ENCODE data around the gene CEP131. TPM values are rescaled to one million over a fixed set of nuclear protein-coding genes. Genes with fewer than 3 reads are reported as not detected.

Gene CEP131
- total RNA-seq, 2 donors from 2014 or later, result 23.2 to 28.0 TPM

DNA sequence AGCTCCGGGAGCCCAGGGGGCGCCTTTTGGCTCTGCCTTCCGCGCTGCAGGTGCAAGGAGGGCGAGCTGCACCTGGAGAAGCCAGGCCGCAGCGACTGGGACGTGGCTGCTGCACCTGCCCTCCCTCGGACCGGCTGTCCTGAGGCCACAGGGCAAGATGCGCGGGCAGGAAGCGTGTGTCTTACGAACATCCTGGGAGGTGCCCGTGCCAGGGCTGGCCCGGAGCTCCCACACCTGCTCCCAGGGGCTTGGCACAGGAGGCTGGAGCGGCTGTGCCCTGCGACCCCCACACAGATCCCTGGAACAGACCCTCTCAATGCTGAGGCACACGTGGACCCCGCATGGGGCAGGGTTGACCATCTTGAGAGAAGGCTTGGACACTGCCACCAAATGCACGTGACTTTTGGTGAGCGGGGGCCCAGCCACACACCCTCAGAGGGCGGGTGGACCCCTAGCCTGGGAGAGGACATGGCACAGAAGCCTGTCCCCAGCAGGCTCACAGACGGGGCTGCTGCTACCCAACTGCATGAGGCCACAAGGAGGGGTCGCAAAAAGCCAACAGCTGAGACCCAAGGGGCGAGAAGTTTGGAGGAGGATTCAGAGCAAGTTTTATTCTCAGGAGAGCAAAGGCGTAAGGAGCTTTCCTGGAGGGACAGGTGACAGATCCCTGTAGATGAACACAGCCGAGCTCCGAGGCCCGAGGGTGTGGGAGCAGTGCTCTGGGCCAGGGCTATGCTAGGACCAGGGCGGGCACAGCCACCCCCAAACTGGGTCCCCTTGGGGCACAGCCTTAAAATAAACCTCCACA lies 27.7 kb upstream of the CEP131 start:
- Histone ChIP-seq H3K27me3 (ENCODE audit: control insufficient read depth, insufficient read depth, low read length, poor library complexity, severe bottlenecking) (no peaks in the 10 kb centered on the region), H3K9me3 (ENCODE audit: control insufficient read depth, low read length) (no peaks in the 10 kb centered on the region), H3K9ac (ENCODE audit: extremely low read depth, low read length, poor library complexity, severe bottlenecking) (no peak overlapping the region), H3K27ac (ENCODE audit: low read depth, low read length) (no peak overlapping the region), H3K4me3 (ENCODE audit: low read length) (no peak overlapping the region), H3K36me3 (ENCODE audit: control insufficient read depth, insufficient read depth, low read length) (peaks cover 2% of the 10 kb centered on the region), H3K4me1 (ENCODE audit: control insufficient read depth, insufficient read depth, low read length) (no peaks in the 10 kb centered on the region)
- DNase-seq, result no peak
- no peaks in the 10 kb centered on the region for H3K9me3 Mint-ChIP-seq
- TF ChIP-seq CTCF (conservative IDR thresholded peaks at IDR 0.05), result no peak
- H3K36me3 Mint-ChIP-seq (ENCODE audit: low read depth), result peaks cover 26% of the 10 kb centered on the region
- H3K4me1 Mint-ChIP-seq, result peaks cover 3% of the 10 kb centered on the region
- WGBS, 2 experiments (ENCODE audit: insufficient coverage in 1 of 2, insufficient read length in 1 of 2), result 96 to 97% methylated on average over 19 to 31 of the region's 31 CpGs
- no peak overlapping the region for H3K4me3 Mint-ChIP-seq
- H3K27ac Mint-ChIP-seq, result no peak overlapping the region
- H3K27me3 Mint-ChIP-seq (ENCODE audit: insufficient read depth), result no peaks in the 10 kb centered on the region

- Mint-ChIP-seq H3K9me3 (no peaks in the 10 kb centered on the region), H3K36me3 (ENCODE audit: low read depth) (peaks cover 26% of the 10 kb centered on the region), H3K4me3 (no peak overlapping the region), H3K27me3 (ENCODE audit: insufficient read depth) (no peaks in the 10 kb centered on the region), H3K4me1 (no peaks in the 10 kb centered on the region), H3K27ac (no peak overlapping the region)
- no peaks in the 10 kb centered on the region for H3K9me3 ChIP-seq (ENCODE audit: control insufficient read depth, low read length)
- H3K4me1 ChIP-seq (ENCODE audit: control insufficient read depth, insufficient read depth, low read length), result no peaks in the 10 kb centered on the region
- WGBS, 2 experiments (ENCODE audit: insufficient coverage in 1 of 2, insufficient read length in 1 of 2), result 89 to 90% methylated on average over 14 to 15 of the region's 15 CpGs
- peaks cover 2% of the 10 kb centered on the region for H3K36me3 ChIP-seq (ENCODE audit: control insufficient read depth, insufficient read depth, low read length)
- no peak overlapping the region for H3K9ac ChIP-seq (ENCODE audit: extremely low read depth, low read length, poor library complexity, severe bottlenecking)
- no peaks in the 10 kb centered on the region for H3K27me3 ChIP-seq (ENCODE audit: control insufficient read depth, insufficient read depth, low read length, poor library complexity, severe bottlenecking)
- no peak overlapping the region for H3K4me3 ChIP-seq (ENCODE audit: low read length)
- no peak for DNase-seq
- H3K27ac ChIP-seq (ENCODE audit: low read depth, low read length), result no peak overlapping the region
- no peak for TF ChIP-seq CTCF (conservative IDR thresholded peaks at IDR 0.05)
Observed at GRCh38 chr17:81249223-81250040, 26.7 kb upstream of the CEP131 start.

DNA sequence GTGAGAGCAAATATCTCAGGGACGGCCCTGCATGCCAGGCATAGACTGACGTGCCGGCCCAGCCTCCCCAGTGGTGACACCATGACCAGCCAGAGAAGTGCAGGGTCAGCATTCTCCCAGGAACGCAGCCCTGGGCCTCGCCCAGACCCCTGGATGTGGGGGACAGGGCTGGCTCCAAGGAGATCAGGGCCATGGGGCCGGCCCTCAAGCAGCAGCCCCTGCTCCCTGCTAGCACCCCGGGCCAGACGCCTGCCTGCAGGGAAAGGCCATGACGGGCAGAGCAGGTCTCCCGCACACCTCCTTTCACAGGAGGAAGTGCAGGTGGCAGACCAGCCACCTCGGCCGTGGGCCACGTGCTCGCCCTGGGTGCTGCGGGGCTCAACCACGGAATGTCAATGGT lies 25.9 kb upstream of the CEP131 start:
- H3K9ac ChIP-seq (ENCODE audit: extremely low read depth, low read length, poor library complexity, severe bottlenecking), result no peak overlapping the region
- no peak for DNase-seq
- Mint-ChIP-seq H3K36me3 (ENCODE audit: low read depth) (peaks cover 22% of the 10 kb centered on the region), H3K9me3 (no peaks in the 10 kb centered on the region), H3K27me3 (ENCODE audit: insufficient read depth) (no peaks in the 10 kb centered on the region), H3K4me1 (no peaks in the 10 kb centered on the region), H3K27ac (no peak overlapping the region), H3K4me3 (no peak overlapping the region)
- H3K4me3 ChIP-seq (ENCODE audit: low read length), result no peak overlapping the region
- no peaks in the 10 kb centered on the region for H3K4me1 ChIP-seq (ENCODE audit: control insufficient read depth, insufficient read depth, low read length)
- no peaks in the 10 kb centered on the region for H3K27me3 ChIP-seq (ENCODE audit: control insufficient read depth, insufficient read depth, low read length, poor library complexity, severe bottlenecking)
- H3K27ac ChIP-seq (ENCODE audit: low read depth, low read length), result no peak overlapping the region
- no peaks in the 10 kb centered on the region for H3K9me3 ChIP-seq (ENCODE audit: control insufficient read depth, low read length)
- 88 to 97% methylated on average over 6 to 16 of the region's 16 CpGs for WGBS, 2 experiments (ENCODE audit: insufficient coverage in 1 of 2, insufficient read length in 1 of 2)
- H3K36me3 ChIP-seq (ENCODE audit: control insufficient read depth, insufficient read depth, low read length), result peaks cover 2% of the 10 kb centered on the region
- TF ChIP-seq CTCF (conservative IDR thresholded peaks at IDR 0.05), result no peak
